C4-2B (cell line): Measurements from ENCODE around the gene PLXDC2.

ENCODE experiments used
- H3K27ac ChIP-seq: fragments of 450-650 bp; 2 replicates; pipeline ENCODE4 v1.5.1; 2017
- CTCF ChIP-seq: fragments of 450-650 bp; conservative IDR thresholded peaks from 2 replicates; pipeline ENCODE4 v1.5.1; 2017; ENCODE audit warnings: mild to moderate bottlenecking
- ZFX ChIP-seq: fragments of 450-650 bp; IDR thresholded peaks from 2 replicates; pipeline ENCODE4 v1.6.1; 2017

Gene PLXDC2

GRCh38 chr10:19860107-19860506 is 43.9 kb downstream of the PLXDC2 start:
- H3K27ac ChIP-seq, result no peak overlapping the region
- TF ChIP-seq ZFX (no peak), CTCF (no peak)

GRCh38 chr10:19862811-19863515 is 46.7 kb downstream of the PLXDC2 start:
- H3K27ac ChIP-seq, result no peak overlapping the region

GRCh38 chr10:19865676-19866075 is 49.4 kb downstream of the PLXDC2 start:
- TF ChIP-seq ZFX, result no peak
- no peak for TF ChIP-seq CTCF
- no peak overlapping the region for H3K27ac ChIP-seq

More at GRCh38 chr10:19862811-19863515, 46.7 kb downstream of the PLXDC2 start:
- TF ChIP-seq ZFX (no peak), CTCF (no peak)

- TF ChIP-seq CTCF, result no peak
- no peak for TF ChIP-seq ZFX
- no peak overlapping the region for H3K27ac ChIP-seq
Observed at GRCh38 chr10:19869370-19869769, 53.1 kb downstream of the PLXDC2 start.

GRCh38 chr10:19872504-19873271 is 56.5 kb downstream of the PLXDC2 start:
- TF ChIP-seq CTCF (no peak), ZFX (no peak)
- H3K27ac ChIP-seq, result no peak overlapping the region

- no peak for TF ChIP-seq CTCF
- TF ChIP-seq ZFX, result no peak
- no peak overlapping the region for H3K27ac ChIP-seq
Observed at GRCh38 chr10:19874190-19874589, 58.0 kb downstream of the PLXDC2 start.

- no peak for TF ChIP-seq CTCF
- no peak for TF ChIP-seq ZFX
- no peak overlapping the region for H3K27ac ChIP-seq
Observed at GRCh38 chr10:19874791-19875190, 58.6 kb downstream of the PLXDC2 start.
